Measurements from ENCODE around the gene LPAR3.
"Not testable (repeated sequence)": the region's sequence is repeated elsewhere in the genome, so short reads cannot be mapped to it uniquely, and the experiment has no call there.

Gene LPAR3

DNA sequence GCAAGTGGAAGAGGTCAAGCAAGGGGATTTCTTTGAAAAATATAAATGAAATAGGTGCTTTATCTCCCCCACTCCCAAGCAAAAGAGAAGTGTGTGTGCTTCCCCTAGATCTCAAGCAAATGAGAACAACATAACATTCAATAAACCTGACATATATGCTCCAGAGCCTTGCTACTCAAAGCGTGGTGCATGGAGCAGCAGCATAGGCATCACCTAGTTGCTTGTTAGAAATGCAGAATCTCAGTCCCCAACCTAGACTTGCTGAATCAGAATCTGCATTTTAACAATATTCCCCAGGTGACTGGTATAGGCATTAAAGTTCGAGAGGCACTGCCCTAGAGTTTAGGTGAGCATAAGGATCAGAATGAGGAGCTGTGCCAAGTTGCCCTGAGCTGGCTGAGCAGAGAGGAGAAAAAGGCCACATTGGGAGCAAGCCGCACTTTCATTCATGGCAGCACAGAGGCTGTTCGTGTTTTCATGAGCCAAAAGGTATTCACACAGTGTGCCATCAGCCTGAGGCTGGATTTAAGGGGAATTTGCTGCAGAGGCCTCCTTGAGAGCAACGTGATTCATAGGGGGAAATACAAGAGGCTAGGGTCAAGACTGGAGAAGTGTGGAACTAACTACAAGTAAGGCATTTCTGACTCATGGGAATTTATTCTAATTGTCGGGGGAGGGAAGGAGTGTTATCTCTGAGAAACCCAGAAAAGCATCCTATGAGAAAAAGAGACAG, 14.3 kb upstream of the LPAR3 start:
- Histone ChIP-seq H3K9me3 (replicated peaks; ENCODE audit: insufficient read depth, low read length) (no peaks in the 10 kb centered on the region), H3F3A (ENCODE audit: insufficient read depth, low read length) (no peaks in the 10 kb centered on the region), H3K4me2 (ENCODE audit: low read depth, low read length) (no peak overlapping the region), H3K27ac (ENCODE audit: low read length) (no peak overlapping the region), H3K79me2 (ENCODE audit: low read length) (no peaks in the 10 kb centered on the region), H3K9ac (ENCODE audit: low read length) (no peak overlapping the region), H3K4me1 (ENCODE audit: low read length) (no peaks in the 10 kb centered on the region), H2AFZ (ENCODE audit: low read length) (no peak overlapping the region), H3K36me3 (replicated peaks; ENCODE audit: insufficient read depth, low read length) (no peaks in the 10 kb centered on the region), H3K9me2 (replicated peaks; ENCODE audit: insufficient read depth, low read length) (no peaks in the 10 kb centered on the region), H3K4me3 (ENCODE audit: low read length) (no peak overlapping the region), H4K20me1 (ENCODE audit: insufficient read depth, low read length) (no peaks in the 10 kb centered on the region), H3K27me3 (replicated peaks; ENCODE audit: insufficient read depth, low read length) (no peaks in the 10 kb centered on the region)
- no peak for DNase-seq
- no peak for TF ChIP-seq EZH2 (optimal IDR thresholded peaks at IDR 0.05; ENCODE audit: low read depth, low read length)
- TF ChIP-seq EZH2phosphoT487 (IDR thresholded peaks at IDR 0.05; ENCODE audit: low read length), result no peak
- TF ChIP-seq, protein P1, sequence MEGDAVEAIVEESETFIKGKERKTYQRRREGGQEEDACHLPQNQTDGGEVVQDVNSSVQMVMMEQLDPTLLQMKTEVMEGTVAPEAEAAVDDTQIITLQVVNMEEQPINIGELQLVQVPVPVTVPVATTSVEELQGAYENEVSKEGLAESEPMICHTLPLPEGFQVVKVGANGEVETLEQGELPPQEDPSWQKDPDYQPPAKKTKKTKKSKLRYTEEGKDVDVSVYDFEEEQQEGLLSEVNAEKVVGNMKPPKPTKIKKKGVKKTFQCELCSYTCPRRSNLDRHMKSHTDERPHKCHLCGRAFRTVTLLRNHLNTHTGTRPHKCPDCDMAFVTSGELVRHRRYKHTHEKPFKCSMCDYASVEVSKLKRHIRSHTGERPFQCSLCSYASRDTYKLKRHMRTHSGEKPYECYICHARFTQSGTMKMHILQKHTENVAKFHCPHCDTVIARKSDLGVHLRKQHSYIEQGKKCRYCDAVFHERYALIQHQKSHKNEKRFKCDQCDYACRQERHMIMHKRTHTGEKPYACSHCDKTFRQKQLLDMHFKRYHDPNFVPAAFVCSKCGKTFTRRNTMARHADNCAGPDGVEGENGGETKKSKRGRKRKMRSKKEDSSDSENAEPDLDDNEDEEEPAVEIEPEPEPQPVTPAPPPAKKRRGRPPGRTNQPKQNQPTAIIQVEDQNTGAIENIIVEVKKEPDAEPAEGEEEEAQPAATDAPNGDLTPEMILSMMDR (IDR thresholded peaks at IDR 0.05; ENCODE audit: low read length), result no peak

- not testable (repeated sequence) for H3K27ac ChIP-seq (ENCODE audit: low read length); H4K20me1 ChIP-seq (ENCODE audit: insufficient read depth, low read length); H3K4me1 ChIP-seq (ENCODE audit: low read length); H3K79me2 ChIP-seq (ENCODE audit: low read length); H3K4me2 ChIP-seq (ENCODE audit: low read depth, low read length); H3K9me2 ChIP-seq (replicated peaks; ENCODE audit: insufficient read depth, low read length); H3K36me3 ChIP-seq (replicated peaks; ENCODE audit: insufficient read depth, low read length); H2AFZ ChIP-seq (ENCODE audit: low read length); DNase-seq; H3K9me3 ChIP-seq (replicated peaks; ENCODE audit: insufficient read depth, low read length); H3K27me3 ChIP-seq (replicated peaks; ENCODE audit: insufficient read depth, low read length); H3K4me3 ChIP-seq (ENCODE audit: low read length); H3F3A ChIP-seq (ENCODE audit: insufficient read depth, low read length); H3K9ac ChIP-seq (ENCODE audit: low read length)
Measured at GRCh38 chr1:84902727-84903126, 9.7 kb upstream of the LPAR3 start.

DNA sequence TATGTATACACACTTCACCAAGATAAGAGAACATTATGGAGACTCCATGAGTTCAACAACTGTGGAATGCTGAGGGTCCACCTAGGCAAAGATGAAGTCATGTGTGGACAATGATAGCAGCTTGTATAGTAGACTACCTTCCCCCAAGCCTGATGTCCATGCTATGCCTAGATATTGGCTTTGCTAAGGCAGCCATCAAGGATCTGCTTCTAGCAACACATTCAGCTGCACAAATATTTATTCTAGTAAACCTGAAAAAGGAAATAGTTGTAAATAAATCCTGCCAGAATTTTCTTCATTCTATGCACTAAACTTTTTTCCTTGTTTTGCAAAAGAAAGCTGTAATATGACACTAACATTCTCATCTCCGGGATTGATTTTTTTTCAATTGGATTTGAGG, 7.0 kb upstream of the LPAR3 start:
- Histone ChIP-seq H3K4me1 (ENCODE audit: low read length) (no peaks in the 10 kb centered on the region), H3K9me2 (replicated peaks; ENCODE audit: insufficient read depth, low read length) (no peaks in the 10 kb centered on the region), H3K79me2 (ENCODE audit: low read length) (no peaks in the 10 kb centered on the region), H3K9me3 (replicated peaks; ENCODE audit: insufficient read depth, low read length) (no peaks in the 10 kb centered on the region), H4K20me1 (ENCODE audit: insufficient read depth, low read length) (no peaks in the 10 kb centered on the region), H3K9ac (ENCODE audit: low read length) (no peak overlapping the region), H3K4me3 (ENCODE audit: low read length) (no peak overlapping the region), H3F3A (ENCODE audit: insufficient read depth, low read length) (no peaks in the 10 kb centered on the region), H2AFZ (ENCODE audit: low read length) (no peak overlapping the region), H3K4me2 (ENCODE audit: low read depth, low read length) (no peak overlapping the region), H3K36me3 (replicated peaks; ENCODE audit: insufficient read depth, low read length) (no peaks in the 10 kb centered on the region), H3K27me3 (replicated peaks; ENCODE audit: insufficient read depth, low read length) (no peaks in the 10 kb centered on the region), H3K27ac (ENCODE audit: low read length) (no peak overlapping the region)
- no peak for DNase-seq
- TF ChIP-seq EZH2 (optimal IDR thresholded peaks at IDR 0.05; ENCODE audit: low read depth, low read length) (no peak), EZH2phosphoT487 (IDR thresholded peaks at IDR 0.05; ENCODE audit: low read length) (no peak)
- TF ChIP-seq, protein P1 (IDR thresholded peaks at IDR 0.05; ENCODE audit: low read length), result no peak

DNA sequence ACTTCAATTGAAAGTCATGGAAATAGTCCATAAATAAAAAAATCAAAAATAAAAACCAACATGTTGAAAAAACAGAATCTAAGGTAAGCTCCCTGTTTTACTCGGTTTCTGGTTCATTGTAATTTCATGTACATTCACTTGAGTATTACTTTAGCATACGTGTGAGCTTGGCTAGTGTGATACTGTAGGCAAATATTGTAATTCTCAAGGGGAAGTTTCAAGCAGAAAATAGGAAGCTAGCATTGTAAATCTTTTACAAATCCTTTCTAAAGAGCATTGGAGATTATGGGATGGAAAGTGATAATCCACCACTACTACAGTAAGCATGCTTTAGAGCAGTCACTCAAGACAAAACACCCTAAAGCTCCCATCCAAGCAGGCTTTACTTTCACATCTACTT, 3.3 kb upstream of the LPAR3 start:
- Histone ChIP-seq H3F3A (ENCODE audit: insufficient read depth, low read length) (no peaks in the 10 kb centered on the region), H3K36me3 (replicated peaks; ENCODE audit: insufficient read depth, low read length) (no peaks in the 10 kb centered on the region), H4K20me1 (ENCODE audit: insufficient read depth, low read length) (no peaks in the 10 kb centered on the region), H3K9me2 (replicated peaks; ENCODE audit: insufficient read depth, low read length) (no peaks in the 10 kb centered on the region), H3K79me2 (ENCODE audit: low read length) (no peaks in the 10 kb centered on the region), H3K27ac (ENCODE audit: low read length) (no peak overlapping the region), H3K9ac (ENCODE audit: low read length) (no peak overlapping the region), H3K4me2 (ENCODE audit: low read depth, low read length) (no peak overlapping the region), H3K4me1 (ENCODE audit: low read length) (no peaks in the 10 kb centered on the region), H3K27me3 (replicated peaks; ENCODE audit: insufficient read depth, low read length) (no peaks in the 10 kb centered on the region), H3K4me3 (ENCODE audit: low read length) (no peak overlapping the region), H2AFZ (ENCODE audit: low read length) (no peak overlapping the region), H3K9me3 (replicated peaks; ENCODE audit: insufficient read depth, low read length) (no peaks in the 10 kb centered on the region)
- DNase-seq, result no peak
- no peak for TF ChIP-seq EZH2 (optimal IDR thresholded peaks at IDR 0.05; ENCODE audit: low read depth, low read length)
- TF ChIP-seq, protein P1 (IDR thresholded peaks at IDR 0.05; ENCODE audit: low read length), result no peak
- TF ChIP-seq EZH2phosphoT487 (IDR thresholded peaks at IDR 0.05; ENCODE audit: low read length), result no peak

Measured in MM.1S (cell line).